Measurements from ENCODE around the gene LIPK.
A peak's percentile ranks its signal among the peaks of the same experiment; 100 is the strongest.

LIPK gene

DNA sequence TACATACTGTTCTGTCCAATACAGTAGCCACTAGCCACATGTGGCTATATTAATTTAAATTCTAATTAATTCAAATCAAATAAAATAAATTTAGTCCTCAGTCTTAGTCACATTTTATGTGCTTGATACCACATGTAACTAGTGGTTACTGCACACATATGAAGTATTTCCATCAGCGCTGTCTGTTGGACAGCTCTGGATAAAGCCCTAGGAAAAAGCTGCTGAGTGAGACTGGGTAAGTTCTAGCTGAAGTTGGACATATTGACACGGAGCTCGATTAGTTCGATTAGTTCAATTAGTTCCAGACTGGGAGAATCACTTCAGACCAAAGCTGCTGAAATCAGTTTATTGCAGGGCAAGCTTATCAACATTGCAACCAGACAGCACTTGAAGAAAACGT lies 81.4 kb downstream of the LIPK start:
- no peak for DNase-seq

- no peak for DNase-seq
Observed at GRCh38 chr10:88788924-88789323, 82.9 kb downstream of the LIPK start.

DNA sequence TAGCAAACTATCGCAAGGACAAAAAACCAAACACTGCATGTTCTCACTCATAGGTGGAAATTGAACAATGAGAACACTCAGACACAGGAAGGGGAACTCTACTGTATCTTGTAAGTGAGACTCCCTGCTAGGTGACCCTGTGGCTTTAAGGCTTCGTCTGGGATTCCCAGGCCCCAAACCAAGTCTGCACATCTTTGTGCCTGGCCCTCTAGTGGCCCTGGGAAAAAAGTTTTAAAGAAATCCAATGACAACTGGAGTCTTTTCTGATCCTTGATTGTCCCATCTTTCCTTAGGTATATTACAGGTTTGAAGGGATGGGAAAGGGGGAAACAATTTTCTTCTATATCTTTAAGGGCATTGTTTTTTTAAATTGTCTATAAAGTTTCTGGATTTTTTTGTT lies 85.9 kb downstream of the LIPK start:
- DNase-seq = no peak

DNA sequence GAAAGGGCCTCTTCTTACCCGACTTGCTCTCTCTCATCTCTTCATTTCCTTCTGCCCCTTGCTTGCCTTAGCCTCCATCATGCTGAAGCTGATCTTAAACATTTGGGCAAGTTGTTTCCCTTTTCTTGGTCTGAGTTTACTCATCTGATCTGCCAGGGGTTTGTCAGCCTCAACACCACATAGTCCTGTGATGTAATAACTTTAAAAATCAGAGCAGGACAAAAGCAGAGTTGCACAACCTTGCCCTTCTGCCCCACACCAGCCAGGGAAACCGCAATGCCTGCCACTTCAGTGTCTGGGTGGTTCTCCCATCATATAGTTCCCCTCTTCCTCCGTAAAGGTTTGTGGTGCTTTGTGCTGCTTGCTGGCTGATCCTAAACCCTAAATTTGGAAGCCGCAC lies 86.6 kb downstream of the LIPK start:
- no peak for DNase-seq

DNA sequence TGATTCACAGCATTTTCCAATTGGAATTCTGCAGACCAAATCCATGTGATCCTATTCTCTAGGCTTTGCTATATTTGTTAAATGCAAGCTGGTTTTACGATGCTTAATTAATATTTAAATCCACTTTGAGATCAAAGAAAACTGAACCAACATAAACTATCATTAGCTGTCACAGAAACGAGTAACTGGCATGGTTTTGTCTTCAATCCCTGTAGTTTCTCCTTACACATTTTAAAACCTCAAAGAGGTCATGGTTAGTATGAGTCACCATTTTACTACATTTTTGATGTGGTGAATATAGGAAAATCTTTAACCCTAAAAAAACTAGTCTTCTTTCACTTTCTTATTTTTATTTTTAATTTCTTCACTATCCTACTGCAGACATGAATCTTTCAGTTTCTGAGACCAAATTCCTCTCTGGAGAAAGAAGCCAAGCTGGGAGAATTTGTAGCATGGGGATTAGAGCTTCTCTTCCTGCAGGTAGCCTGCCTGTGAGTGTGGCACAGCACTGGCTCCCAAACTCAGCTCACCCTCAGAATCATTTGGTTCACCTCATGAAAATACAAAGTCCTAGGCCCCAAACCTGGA lies 87.8 kb downstream of the LIPK start:
- no peak for DNase-seq

GRCh38 chr10:88794731-88795130 lies 88.7 kb downstream of the LIPK start:
- no peak for DNase-seq

DNA sequence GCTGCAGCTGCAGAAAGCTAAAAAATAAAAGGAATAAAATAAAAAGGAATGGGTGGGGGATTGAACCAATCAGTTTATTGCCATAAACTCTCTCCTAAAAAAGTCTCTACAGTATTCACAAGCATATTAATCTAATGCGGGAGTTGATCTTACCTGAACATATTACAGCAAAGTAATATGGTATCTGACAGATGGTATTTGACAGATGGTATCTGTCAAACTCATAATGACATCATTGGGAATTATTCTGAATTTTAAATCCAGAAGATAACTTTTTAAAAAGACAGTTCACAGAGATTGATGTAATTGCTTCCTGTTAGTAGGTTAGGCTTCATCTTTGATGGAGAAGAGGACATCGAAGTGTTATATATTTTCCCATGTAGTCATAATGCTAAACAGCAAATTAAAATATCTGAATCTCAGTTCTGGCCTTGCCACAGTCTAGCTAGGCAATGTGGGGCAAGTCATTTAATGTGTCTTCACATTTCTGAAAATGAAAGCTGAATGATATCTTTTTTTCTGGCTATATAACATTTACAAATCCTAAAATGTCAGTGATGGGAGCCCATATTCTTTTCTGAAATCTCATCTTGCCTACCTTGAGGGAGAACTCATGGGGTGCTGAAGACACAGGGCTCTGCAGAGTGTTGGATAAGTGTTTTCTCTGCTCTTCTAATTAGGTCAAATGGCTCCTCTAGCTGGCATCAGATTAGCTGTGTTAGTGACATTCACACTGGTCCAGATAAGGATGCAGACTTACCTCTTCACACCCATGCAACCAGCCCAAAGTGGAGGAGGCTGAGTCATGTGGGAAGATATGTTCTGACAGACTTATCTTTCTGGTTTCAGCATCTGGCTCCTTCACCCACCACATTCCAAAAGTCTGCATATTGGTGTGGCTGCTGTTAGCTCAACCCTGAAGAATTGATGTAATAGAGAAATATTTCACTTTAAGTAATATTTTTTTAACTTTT lies 94.4 kb downstream of the LIPK start:
- DNase-seq = peak; percentile 24
